GM13976 (cell line): ENCODE results near the gene SEL1L.
A peak's percentile ranks its signal among the peaks of the same experiment; 100 is the strongest.
"Not testable (repeated sequence)": the region's sequence is repeated elsewhere in the genome, so short reads cannot be mapped to it uniquely, and the experiment has no call there.

ENCODE experiments used
- DNase-seq: peaks from one replicate; pipeline ENCODE4 v3.0.0; 2012; ENCODE audit warnings: low spot score
- CTCF ChIP-seq: IDR thresholded peaks from 2 replicates; pipeline ENCODE4 v1.5.1; 2012; ENCODE audit warnings: borderline replicate concordance, mild to moderate bottlenecking; ENCODE audit not compliant: insufficient read depth; ENCODE audit errors: extremely low read depth, missing control alignments, control extremely low read depth
- in situ Hi-C: fragments of 300-500 bp; cut with MboI; formaldehyde crosslinking; loops from one replicate; pipeline ENCODE4 v1.12.0; 2022; ENCODE audit warnings: low sequenced_read_pairs, mixed read lengths, inconsistent platforms; ENCODE audit not compliant: unreplicated experiment

The SEL1L gene

GRCh38 chr14:81551471-81551870 is 17.8 kb upstream of the SEL1L start:
- DNase-seq = no peak
- no peak for TF ChIP-seq CTCF
- in situ Hi-C loops = no loop called here

GRCh38 chr14:81550001-81550637 is 16.5 kb upstream of the SEL1L start:
- no peak for TF ChIP-seq CTCF
- in situ Hi-C loops = no loop called here
- DNase-seq = peak; percentile 21

GRCh38 chr14:81541206-81541605 is 7.6 kb upstream of the SEL1L start:
- DNase-seq, in situ Hi-C loops: not testable (repeated sequence)

- DNase-seq = no peak
- in situ Hi-C loops = no loop called here
- no peak for TF ChIP-seq CTCF
Measured at GRCh38 chr14:81537193-81537592, 3.5 kb upstream of the SEL1L start.

GRCh38 chr14:81536241-81536771 is 2.7 kb upstream of the SEL1L start:
- no peak for DNase-seq
- TF ChIP-seq CTCF = no peak
- in situ Hi-C loops = no loop called here

- peak; percentile 29 for DNase-seq
- TF ChIP-seq CTCF = no peak
- in situ Hi-C loops = no loop called here
Measured at GRCh38 chr14:81535396-81536164, 1.9 kb upstream of the SEL1L start.

GRCh38 chr14:81534510-81535074 is 939 bp upstream of the SEL1L start:
- in situ Hi-C loops = no loop called here
- no peak for TF ChIP-seq CTCF
- no peak for DNase-seq
